ENCODE results near the gene PTPRC. TPM values are rescaled to one million over a fixed set of nuclear protein-coding genes. Genes with fewer than 3 reads are reported as not detected.

The PTPRC gene
- total and polyA plus RNA-seq, 2 donors (not counting 3 experiments of a cell fraction or from before 2014, with no cell fraction given), result not detected

- Histone ChIP-seq H3K9me3 (replicated peaks; ENCODE audit: control insufficient read depth, insufficient read depth, low read length) (no peaks in the 10 kb centered on the region), H3K36me3 (ENCODE audit: control insufficient read depth in 2 of 2, extremely low read depth in 1 of 2, insufficient read depth in 2 of 2, low read length in 2 of 2) (no peaks in the 10 kb centered on the region), H3K27me3 (ENCODE audit: control insufficient read depth in 2 of 2, insufficient read depth in 2 of 2, low read length in 2 of 2) (peaks cover 0 to 4% of the 10 kb centered on the region in 2 experiments), H4K20me1 (replicated peaks; ENCODE audit: control insufficient read depth, extremely low read depth, insufficient read depth, low read length) (no peaks in the 10 kb centered on the region), H3K4me2 (ENCODE audit: insufficient read depth, low read length) (no peak overlapping the region), H2AFZ (ENCODE audit: low read depth, low read length) (no peak overlapping the region), H3K79me2 (ENCODE audit: control insufficient read depth, insufficient read depth, low read length) (no peaks in the 10 kb centered on the region), H3K4me3 (replicated peaks in 1 of 3; ENCODE audit: insufficient read depth in 1 of 3, low read depth in 1 of 3, low read length in 3 of 3) (no peak overlapping the region), H3K4me1 (ENCODE audit: control insufficient read depth, extremely low read depth, insufficient read depth, low read length) (no peaks in the 10 kb centered on the region), H3K27ac (ENCODE audit: insufficient read depth, low read depth, low read length) (no peak overlapping the region), H3K9ac (replicated peaks; ENCODE audit: extremely low read depth, insufficient read depth, low read length) (no peak overlapping the region), H3K9me1 (replicated peaks; ENCODE audit: control insufficient read depth, extremely low read depth, insufficient read depth, low read length) (no peaks in the 10 kb centered on the region)
- TF ChIP-seq MYC (IDR thresholded peaks at IDR 0.05; ENCODE audit: low read depth, low read length) (no peak), GATA2 (IDR thresholded peaks at IDR 0.05; ENCODE audit: insufficient read depth, insufficient read length, low read depth, low read length) (no peak), FOS (IDR thresholded peaks at IDR 0.05; ENCODE audit: borderline replicate concordance, insufficient read depth, low read length) (no peak), EZH2 (IDR thresholded peaks at IDR 0.05; ENCODE audit: borderline replicate concordance, low read depth, low read length, severe bottlenecking) (no peak)
- TF ChIP-seq, protein P1, sequence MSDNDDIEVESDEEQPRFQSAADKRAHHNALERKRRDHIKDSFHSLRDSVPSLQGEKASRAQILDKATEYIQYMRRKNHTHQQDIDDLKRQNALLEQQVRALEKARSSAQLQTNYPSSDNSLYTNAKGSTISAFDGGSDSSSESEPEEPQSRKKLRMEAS (IDR thresholded peaks at IDR 0.05; ENCODE audit: insufficient read depth, insufficient read length), result no peak
- TF ChIP-seq, protein P2, sequence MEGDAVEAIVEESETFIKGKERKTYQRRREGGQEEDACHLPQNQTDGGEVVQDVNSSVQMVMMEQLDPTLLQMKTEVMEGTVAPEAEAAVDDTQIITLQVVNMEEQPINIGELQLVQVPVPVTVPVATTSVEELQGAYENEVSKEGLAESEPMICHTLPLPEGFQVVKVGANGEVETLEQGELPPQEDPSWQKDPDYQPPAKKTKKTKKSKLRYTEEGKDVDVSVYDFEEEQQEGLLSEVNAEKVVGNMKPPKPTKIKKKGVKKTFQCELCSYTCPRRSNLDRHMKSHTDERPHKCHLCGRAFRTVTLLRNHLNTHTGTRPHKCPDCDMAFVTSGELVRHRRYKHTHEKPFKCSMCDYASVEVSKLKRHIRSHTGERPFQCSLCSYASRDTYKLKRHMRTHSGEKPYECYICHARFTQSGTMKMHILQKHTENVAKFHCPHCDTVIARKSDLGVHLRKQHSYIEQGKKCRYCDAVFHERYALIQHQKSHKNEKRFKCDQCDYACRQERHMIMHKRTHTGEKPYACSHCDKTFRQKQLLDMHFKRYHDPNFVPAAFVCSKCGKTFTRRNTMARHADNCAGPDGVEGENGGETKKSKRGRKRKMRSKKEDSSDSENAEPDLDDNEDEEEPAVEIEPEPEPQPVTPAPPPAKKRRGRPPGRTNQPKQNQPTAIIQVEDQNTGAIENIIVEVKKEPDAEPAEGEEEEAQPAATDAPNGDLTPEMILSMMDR (IDR thresholded peaks at IDR 0.05; ENCODE audit: extremely low read depth in 1 of 2, insufficient read depth in 1 of 2, low read depth in 1 of 2, low read length in 2 of 2), result no peak
- FAIRE-seq (no peak), DNase-seq (ENCODE audit: low read depth, low spot score) (no peak)
- BruUV-seq (replicated peaks), result no TSS peak
- dilution Hi-C loops (cut with MboI; ENCODE audit: extremely low pct_ligation_motif_present, low sequenced_read_pairs), result no loop called here
- ChIA-PET POLR2A (no interaction called here), CTCF (interaction anchor here (1.0 to 2.1 kb wide), 8 partner anchors 9 to 1300 kb away, joined by 3 to 8 read pairs (median 4); no protein-coding TSS in a partner anchor)
- intact Hi-C loops (cut with micrococcal nuclease), result no loop called here
Observed at GRCh38 chr1:198700396-198700795, 61.6 kb downstream of the PTPRC start.
